OCI-LY3 (cell line): ENCODE results near the gene SUSD1.

Experiments used
- CTCF ChIP-seq: fragments of 200-600, 300-600 bp; sonication (generic); IDR thresholded peaks from 2 replicates; pipeline ENCODE4 v1.5.1; 2014; ENCODE audit warnings: antibody characterized with exemption, low read length, low read depth
- EZH2phosphoT487 ChIP-seq: fragments of 200-600 bp; shearing (Covaris generic); IDR thresholded peaks from 2 replicates; pipeline ENCODE4 v1.6.1; 2018; ENCODE audit warnings: antibody characterized with exemption, mixed run types, low read depth

- no peak for TF ChIP-seq CTCF
- no peak for TF ChIP-seq EZH2phosphoT487
Measured at GRCh38 chr9:112078432-112078831, 96.7 kb downstream of the SUSD1 start.
